Activated CD8-positive, alpha-beta memory T cell treated with anti-CD3 and anti-CD28 coated beads, Interleukin-2, amount 50 U/mL, for 1 hour (primary cell): Measurements from ENCODE around the gene PLEKHG7.
"Not testable (repeated sequence)": the region's sequence is repeated elsewhere in the genome, so short reads cannot be mapped to it uniquely, and the experiment has no call there.

Experiments used
- DNase-seq: peaks from one replicate; pipeline ENCODE4 v3.0.0-alpha.2; 2020; ENCODE audit errors: extremely low read depth

PLEKHG7 gene, protein sequence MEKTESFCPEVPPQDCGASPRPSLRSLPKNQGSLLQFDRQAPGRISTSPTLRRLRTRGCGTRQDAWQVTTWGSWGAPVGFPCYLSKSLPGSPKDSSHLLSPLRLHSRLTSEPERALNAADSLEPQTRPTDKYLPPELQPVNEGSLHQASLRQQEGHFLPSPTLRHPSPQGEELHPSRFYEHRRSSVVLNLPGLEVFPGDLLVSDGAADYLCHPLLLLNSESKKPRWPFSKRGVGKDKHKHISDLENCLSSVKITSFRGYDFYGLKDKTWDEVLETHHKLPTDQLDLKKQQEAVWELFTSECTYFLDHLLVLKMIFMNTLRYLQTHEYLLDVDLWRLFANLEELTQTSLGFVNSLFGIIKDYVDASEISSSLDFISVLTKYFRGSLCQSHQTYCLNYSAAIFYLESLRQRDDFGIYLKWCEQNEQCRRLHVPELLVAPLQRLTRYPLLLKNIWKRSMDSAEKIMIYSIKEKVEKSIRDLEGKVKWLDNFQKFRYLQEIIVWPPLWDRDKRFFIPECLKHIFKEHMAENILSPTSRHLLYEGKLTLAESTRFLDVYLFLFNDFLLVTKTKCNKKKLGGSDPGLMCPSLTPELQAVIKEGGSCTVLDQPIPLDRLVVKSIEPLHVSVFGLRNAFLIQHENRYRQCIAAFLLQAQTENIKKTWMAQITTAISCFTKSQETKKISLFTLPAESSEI

DNA sequence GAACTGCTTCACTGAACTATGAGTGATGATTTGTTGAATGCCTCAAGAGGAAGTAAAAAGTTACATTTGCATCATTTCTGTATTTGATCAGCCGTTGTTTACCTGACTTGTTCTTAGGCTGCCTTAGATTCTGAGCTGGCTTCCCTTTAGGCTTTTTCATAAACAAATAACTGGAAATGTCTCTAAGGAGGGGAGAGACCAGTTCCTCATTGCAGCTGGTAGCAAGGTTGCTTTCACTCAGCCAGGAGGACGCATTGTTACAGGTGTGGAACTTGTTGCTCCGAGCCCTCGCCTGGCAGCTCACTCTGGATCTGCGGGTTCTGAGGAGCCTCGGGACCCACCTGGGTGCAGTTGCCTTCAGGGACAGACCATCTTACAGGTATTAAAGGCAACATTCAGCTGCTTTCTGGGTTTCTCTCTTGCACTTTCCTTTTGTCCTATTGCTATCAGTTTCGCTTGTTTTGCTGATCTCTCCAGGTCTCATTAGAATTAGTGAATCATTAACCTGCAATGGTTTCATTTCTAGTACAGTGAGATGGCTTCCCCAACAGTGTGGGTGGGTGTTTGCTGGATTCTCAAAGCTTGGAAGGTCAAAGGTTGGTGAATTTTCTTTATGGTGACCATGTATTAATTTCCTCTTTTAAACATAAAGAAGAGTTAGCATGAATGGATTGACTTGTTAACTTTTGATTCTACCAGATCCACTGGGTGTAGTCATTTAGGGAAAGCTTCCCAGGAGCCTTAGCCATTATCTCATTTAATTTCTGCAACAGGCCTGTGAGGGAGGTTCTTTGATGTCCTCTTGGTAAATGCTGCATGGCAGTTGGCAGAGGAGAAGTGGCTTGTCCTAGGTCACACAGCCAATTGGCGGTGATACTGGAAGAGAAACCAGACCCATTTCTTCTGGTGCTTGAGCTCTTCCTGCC lies at the start of gene PLEKHG7:
TSS of gene PLEKHG7 (plus strand) at position 236 of the 926 bp plus-strand sequence. CDS start 3,643 bp downstream, outside the sequence.
- DNase-seq, result no peak

DNA sequence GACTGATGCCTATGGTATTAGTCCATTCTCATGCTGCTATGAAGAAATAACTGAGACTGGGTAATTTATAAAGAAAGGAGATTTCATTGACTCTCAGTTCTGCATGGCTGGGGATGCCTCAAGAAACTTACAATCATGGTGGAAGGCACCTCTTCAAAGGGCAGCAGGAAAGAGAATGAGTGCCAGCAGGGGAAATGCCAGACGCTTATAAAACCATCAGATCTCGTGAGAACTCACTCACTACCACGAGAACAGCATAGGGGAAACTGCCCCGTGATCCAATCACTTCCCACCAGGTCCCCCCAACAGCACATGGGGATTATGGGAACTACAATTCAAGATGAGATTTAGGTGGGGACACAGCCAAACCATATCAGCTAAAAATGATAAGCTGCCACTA lies 48.5 kb upstream of the PLEKHG7 start:
- not testable (repeated sequence) for DNase-seq

DNA sequence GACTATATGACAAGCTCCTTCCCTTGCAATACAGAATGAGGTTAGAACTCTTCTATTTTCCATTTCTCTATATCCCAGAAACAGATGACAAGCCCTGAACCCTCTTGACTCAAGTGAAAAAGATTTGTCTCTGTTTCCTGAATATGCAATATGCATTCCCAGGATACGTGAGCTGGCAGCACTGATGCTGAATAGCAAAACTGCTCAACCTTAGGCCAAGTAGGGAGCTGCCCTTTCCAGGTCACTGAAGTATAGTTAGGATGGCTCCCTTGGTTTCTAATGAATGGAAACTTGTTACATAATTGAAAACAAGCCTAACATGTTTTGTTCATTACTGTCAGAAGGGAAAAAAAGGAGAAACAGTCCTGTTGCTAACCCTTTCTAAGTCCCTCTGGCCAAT lies 47.9 kb upstream of the PLEKHG7 start:
- no peak for DNase-seq

DNA sequence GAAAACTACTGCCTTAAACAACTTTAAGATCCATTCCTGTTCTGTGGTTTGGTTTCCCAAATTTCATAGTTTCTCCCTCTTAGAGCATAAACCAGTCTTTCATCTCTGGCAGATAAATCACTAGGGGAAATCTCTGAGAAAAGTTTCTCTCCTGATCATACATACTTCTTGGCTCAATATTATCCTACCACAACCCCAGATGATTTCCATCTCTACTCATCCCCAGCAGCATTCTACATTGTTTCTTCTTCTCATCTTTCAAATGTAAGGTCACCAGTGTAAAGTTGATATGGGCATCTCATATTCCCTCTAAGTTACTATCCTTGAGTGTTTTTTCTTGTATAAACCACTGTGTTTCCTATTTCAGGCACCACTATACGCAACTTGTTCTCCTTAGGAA lies 45.9 kb upstream of the PLEKHG7 start:
- DNase-seq, result no peak

DNA sequence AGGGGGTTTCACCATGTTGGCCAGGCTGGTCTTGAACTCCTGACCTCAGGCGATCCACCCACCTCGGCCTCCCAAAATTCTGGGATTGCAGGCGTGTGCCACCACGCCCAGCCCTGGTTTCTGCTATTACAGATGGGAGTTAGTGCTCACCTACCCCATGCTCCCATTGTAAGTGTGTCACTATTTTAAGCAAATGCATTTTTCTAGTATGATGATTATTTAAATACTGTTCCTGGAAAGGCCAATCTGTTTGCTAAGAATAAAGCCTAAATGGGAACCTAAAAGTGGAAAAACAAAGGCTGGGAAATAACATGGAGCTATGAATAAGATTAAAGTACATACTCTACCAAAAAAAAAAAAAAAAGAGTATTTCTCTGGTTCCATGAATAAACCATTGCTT lies 45.0 kb upstream of the PLEKHG7 start:
- DNase-seq, result no peak

- DNase-seq, result no peak
Observed at GRCh38 chr12:92658611-92659010, 44.2 kb upstream of the PLEKHG7 start.

DNA sequence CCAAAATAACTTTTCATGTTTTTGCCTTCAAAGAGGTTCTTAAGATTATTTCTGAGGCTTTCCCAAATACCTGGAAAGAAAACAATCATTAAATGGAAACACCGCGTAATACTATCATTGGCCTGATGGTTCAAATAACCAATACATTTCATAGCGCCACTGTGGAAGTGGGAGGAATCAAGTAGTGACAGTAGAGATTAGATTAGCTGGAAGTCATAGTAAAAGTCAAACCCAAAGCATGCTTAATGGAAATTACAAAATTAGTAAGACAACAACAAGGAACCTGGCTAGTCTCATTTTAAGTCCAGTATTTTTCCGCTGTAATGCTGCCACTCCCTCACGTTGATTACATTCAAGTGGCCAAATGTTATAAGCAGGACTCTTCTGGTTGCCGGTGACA lies 41.5 kb upstream of the PLEKHG7 start:
- no peak for DNase-seq

GRCh38 chr12:92665496-92665895 lies 37.3 kb upstream of the PLEKHG7 start:
- DNase-seq, result no peak

DNA sequence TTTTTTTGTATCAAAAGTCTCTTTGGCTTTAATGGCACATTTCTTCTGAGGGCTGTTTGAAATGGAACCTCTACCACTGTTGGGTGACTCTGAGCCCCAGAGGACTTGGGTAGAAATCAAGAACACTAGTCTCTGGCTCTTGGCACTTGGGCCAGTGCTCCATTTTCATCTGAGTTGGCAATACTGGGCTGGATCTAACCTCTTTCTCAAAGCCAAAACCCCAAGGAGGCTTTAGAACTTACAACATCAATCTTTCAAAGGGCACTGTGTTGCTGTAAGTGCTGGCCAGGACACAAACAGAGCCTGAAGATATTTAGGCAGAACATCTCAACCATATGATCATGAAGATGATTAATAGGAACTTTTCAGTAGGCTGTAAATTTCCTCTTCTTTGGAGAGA lies 34.0 kb upstream of the PLEKHG7 start:
- no peak for DNase-seq

- not testable (repeated sequence) for DNase-seq
Observed at GRCh38 chr12:92671524-92671923, 31.3 kb upstream of the PLEKHG7 start.

DNA sequence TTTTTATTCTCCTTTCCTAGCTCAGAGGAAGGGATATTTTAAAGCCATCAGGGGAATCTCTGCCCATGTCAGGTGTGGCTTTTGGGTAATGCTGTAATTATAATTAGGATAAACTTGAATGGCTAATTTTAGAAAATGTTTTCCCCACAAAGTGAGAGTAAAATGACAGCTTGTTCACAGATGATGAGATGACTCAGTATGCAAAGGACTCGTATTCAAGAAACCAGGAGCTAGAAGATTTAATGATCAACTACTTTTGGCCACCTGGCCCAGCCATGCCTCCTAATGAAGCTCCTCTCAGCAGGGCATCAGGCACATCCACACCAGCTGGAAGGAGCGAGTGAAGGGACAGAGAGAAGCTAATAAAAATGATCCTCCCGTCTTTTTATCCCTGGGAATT lies 29.0 kb upstream of the PLEKHG7 start:
- DNase-seq, result no peak

- no peak for DNase-seq
Observed at GRCh38 chr12:92674500-92674899, 28.3 kb upstream of the PLEKHG7 start.

DNA sequence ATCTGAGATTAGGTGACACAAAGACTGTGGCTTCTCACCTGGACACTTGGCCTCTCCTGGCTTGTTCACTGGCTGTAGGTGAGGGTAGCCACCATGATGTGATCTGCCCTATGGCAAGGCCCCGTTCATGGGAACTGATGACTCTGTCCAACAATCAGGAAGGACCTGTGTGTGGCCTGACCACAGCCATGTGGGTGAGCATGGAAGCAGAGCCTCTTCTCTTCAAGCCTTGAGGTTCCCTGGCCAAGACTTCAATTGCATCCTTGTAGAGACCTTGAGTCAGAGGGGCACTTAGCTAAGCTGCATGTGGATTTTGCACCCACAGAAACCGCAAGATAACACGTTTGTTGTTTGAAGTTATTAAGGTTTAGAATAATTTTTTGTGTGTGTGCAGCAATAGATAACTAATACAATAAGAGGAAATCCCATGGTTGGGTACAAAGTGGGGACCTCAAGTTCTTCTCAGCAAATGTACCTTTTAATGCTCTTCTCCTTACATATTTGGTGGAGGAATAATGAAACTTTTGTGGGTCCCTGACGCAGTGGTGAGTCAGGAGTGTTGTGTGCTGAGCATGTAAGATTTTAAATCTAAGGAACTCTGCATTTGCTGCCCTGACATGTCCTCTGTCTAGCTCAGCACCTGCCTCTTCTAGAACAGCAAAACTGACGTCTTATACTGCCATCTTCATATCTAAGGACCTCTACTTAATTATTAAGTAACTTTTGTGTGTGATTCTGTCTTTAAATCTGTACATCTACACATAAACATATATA lies 27.5 kb upstream of the PLEKHG7 start:
- no peak for DNase-seq

- DNase-seq, result no peak
Observed at GRCh38 chr12:92676710-92677109, 26.1 kb upstream of the PLEKHG7 start.

GRCh38 chr12:92690601-92691000 lies 12.2 kb upstream of the PLEKHG7 start:
- no peak for DNase-seq

GRCh38 chr12:92695056-92695455 lies 7.7 kb upstream of the PLEKHG7 start:
- DNase-seq, result no peak

- DNase-seq, result no peak
Observed at GRCh38 chr12:92695577-92695976, 7.2 kb upstream of the PLEKHG7 start.

DNA sequence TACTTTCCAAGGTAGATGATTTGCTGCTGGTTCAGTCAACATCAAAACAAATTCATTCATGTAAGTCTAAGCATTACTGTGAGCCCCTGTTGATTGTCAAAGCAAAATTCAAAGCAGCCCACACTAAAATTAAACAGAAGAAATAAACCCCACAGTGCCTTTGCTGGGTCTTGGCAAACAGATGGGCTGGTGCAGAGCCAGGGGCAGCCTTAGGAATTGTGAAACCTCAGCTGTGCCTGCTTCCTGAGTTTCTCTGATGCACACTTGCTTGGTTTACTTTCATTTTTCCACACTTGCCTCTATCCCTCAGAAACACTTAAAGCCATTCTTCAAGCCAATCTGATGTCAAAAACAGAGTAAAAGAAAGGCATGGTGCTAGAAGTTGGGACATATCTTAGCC lies 6.6 kb upstream of the PLEKHG7 start:
- DNase-seq, result no peak

- no peak for DNase-seq
Observed at GRCh38 chr12:92698474-92698873, 4.3 kb upstream of the PLEKHG7 start.

GRCh38 chr12:92701441-92701840 lies 1.3 kb upstream of the PLEKHG7 start:
- no peak for DNase-seq

DNA sequence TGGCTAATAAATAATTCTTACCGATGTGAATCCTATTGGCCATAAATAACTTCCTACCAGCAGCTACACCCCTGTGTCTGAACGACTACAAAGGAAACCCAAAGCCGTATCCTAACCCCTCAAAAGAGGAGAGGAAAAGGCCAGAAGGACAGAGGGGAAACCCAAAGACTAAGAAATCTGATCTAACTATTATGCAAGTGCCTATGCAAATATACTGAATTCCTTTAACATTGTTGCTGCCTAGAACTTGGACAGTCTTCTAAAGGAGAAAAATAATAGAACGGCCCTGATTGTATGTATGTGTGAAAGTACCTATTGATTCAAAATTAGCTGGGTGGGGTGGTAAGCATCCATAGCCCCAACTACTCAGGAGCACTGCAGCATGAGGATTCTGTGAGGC lies 997 bp downstream of the PLEKHG7 start:
- DNase-seq, result no peak
